ENCODE measurements around the gene PSMB11. TPM values are rescaled to one million over a fixed set of nuclear protein-coding genes. Genes with fewer than 3 reads are reported as not detected.

The PSMB11 gene
- total RNA-seq, 1 experiment from 2014 or later = not detected

DNA sequence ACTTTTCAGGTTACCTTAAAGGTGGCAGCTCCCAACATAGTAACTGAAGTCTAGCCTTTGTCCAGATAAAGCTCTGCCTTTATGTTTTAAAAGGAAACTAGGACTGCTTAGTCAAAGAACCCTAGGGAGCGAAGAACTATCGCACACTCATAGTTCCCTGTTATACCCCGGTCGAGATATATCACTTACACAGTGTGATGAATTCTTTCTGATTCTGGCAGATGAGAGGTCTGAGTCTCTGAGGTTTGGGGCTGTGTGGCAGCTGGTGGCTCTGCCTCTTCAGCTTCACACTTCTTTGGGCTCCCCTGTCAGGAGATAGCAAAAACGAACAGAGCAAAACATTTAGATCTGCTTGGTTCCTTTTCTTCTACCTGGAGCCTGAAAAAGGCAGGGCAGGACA lies 36.0 kb downstream of the PSMB11 start:
- POLR2A ChIA-PET = interaction anchor here (1.5 to 2.9 kb wide), 2 partner anchors 9 to 17 kb away, joined by 5 to 19 read pairs; partner anchors contain the start of genes ACIN1 and C14orf119
- Histone ChIP-seq H3K27ac (ENCODE audit: low read depth, low read length) (peak overlapping the region; percentile 46; the same call in 1 of the 2 replicates), H3K79me2 (ENCODE audit: insufficient read depth, low read length) (peaks cover 21% of the 10 kb centered on the region; the same call in 1 of the 2 replicates)

More for the DNA sequence above, 36.0 kb downstream of the PSMB11 start:
- H3K27me3 ChIP-seq (ENCODE audit: insufficient read depth, low read length) = no peaks in the 10 kb centered on the region
- intact Hi-C loops (cut with micrococcal nuclease) = loop anchor here (1.0 kb wide), 1 partner anchor 109 kb away; no protein-coding TSS in a partner anchor
- H3K9ac ChIP-seq (ENCODE audit: low read length) = no peak overlapping the region
- no peaks in the 10 kb centered on the region for H4K20me1 ChIP-seq (ENCODE audit: insufficient read depth)
- CTCF ChIA-PET = interaction anchor here (1.1 to 3.6 kb wide), 10 partner anchors 9 to 302 kb away, joined by 3 to 51 read pairs (median 8); partner anchors contain the start of genes ACIN1 and C14orf119
- TF ChIP-seq POLR2A (IDR thresholded peaks at IDR 0.05; ENCODE audit: borderline replicate concordance, extremely low read depth, insufficient read depth, insufficient read length) (no peak), JUND (IDR thresholded peaks at IDR 0.05) (no peak), ZNF274 (IDR thresholded peaks at IDR 0.05; ENCODE audit: low read depth, low read length) (no peak), YY1 (IDR thresholded peaks at IDR 0.05; ENCODE audit: extremely low read depth, insufficient replicate concordance, low read depth, low read length) (no peak), SP1 (IDR thresholded peaks at IDR 0.05; ENCODE audit: low read depth) (no peak), CBX3 (IDR thresholded peaks at IDR 0.05; ENCODE audit: low read depth) (no peak), POLR2AphosphoS5 (IDR thresholded peaks at IDR 0.05; ENCODE audit: low read depth, low read length) (no peak), ZFX (IDR thresholded peaks at IDR 0.05) (no peak)
- TF ChIP-seq, protein P1, sequence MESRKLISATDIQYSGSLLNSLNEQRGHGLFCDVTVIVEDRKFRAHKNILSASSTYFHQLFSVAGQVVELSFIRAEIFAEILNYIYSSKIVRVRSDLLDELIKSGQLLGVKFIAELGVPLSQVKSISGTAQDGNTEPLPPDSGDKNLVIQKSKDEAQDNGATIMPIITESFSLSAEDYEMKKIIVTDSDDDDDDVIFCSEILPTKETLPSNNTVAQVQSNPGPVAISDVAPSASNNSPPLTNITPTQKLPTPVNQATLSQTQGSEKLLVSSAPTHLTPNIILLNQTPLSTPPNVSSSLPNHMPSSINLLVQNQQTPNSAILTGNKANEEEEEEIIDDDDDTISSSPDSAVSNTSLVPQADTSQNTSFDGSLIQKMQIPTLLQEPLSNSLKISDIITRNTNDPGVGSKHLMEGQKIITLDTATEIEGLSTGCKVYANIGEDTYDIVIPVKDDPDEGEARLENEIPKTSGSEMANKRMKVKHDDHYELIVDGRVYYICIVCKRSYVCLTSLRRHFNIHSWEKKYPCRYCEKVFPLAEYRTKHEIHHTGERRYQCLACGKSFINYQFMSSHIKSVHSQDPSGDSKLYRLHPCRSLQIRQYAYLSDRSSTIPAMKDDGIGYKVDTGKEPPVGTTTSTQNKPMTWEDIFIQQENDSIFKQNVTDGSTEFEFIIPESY (IDR thresholded peaks at IDR 0.05; ENCODE audit: extremely low read depth, insufficient replicate concordance, low read length) = no peak
- TF ChIP-seq, protein P2, sequence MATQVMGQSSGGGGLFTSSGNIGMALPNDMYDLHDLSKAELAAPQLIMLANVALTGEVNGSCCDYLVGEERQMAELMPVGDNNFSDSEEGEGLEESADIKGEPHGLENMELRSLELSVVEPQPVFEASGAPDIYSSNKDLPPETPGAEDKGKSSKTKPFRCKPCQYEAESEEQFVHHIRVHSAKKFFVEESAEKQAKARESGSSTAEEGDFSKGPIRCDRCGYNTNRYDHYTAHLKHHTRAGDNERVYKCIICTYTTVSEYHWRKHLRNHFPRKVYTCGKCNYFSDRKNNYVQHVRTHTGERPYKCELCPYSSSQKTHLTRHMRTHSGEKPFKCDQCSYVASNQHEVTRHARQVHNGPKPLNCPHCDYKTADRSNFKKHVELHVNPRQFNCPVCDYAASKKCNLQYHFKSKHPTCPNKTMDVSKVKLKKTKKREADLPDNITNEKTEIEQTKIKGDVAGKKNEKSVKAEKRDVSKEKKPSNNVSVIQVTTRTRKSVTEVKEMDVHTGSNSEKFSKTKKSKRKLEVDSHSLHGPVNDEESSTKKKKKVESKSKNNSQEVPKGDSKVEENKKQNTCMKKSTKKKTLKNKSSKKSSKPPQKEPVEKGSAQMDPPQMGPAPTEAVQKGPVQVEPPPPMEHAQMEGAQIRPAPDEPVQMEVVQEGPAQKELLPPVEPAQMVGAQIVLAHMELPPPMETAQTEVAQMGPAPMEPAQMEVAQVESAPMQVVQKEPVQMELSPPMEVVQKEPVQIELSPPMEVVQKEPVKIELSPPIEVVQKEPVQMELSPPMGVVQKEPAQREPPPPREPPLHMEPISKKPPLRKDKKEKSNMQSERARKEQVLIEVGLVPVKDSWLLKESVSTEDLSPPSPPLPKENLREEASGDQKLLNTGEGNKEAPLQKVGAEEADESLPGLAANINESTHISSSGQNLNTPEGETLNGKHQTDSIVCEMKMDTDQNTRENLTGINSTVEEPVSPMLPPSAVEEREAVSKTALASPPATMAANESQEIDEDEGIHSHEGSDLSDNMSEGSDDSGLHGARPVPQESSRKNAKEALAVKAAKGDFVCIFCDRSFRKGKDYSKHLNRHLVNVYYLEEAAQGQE (IDR thresholded peaks at IDR 0.05; ENCODE audit: low read depth) = no peak
- H2AFZ ChIP-seq (ENCODE audit: low read depth, low read length, poor library complexity, severe bottlenecking) = no peak overlapping the region
- H3K4me2 ChIP-seq (ENCODE audit: low read length) = peak overlapping the region; percentile 45; the same call in 1 of the 2 replicates
- no peaks in the 10 kb centered on the region for H3K9me2 ChIP-seq (ENCODE audit: insufficient read depth)
- RAD21 ChIA-PET (ENCODE audit: low non-redundant PET in 1 of 2, low total read pairs in 2 of 2, uncharacterized antibody in 2 of 2, unreplicated experiment in 2 of 2) = no interaction called here
- BruUV-seq (replicated peaks) = no TSS peak
- DNase-seq (ENCODE audit: low read depth, low spot score) (no peak), ATAC-seq (no peak)
- peaks cover 66 to 69% of the 10 kb centered on the region in 2 experiments for H3K36me3 ChIP-seq (ENCODE audit: control insufficient read depth in 1 of 2, insufficient read depth in 2 of 2, low read length in 2 of 2)
- H3K9me3 ChIP-seq (ENCODE audit: control insufficient read depth in 1 of 2, insufficient read depth in 1 of 2, low read depth in 1 of 2, low read length in 2 of 2) = no peaks in the 10 kb centered on the region
- H3K4me1 ChIP-seq (ENCODE audit: control insufficient read depth in 1 of 2, insufficient read depth in 2 of 2, low read length in 2 of 2) = peaks cover 13 to 43% of the 10 kb centered on the region in 2 experiments
- no peak overlapping the region for H3K4me3 ChIP-seq (replicated peaks in 1 of 2; ENCODE audit: low read depth in 1 of 2, low read length in 2 of 2)
